Activated naive CD4-positive, alpha-beta T cell treated with anti-CD3 and anti-CD28 coated beads, Interleukin-2, amount 50 U/mL, for 72 hours (primary cell): ENCODE measurements around the gene DCUN1D3. TPM values are rescaled to one million over a fixed set of nuclear protein-coding genes. Genes with fewer than 3 reads are reported as not detected.
"Not testable (repeated sequence)": the region's sequence is repeated elsewhere in the genome, so short reads cannot be mapped to it uniquely, and the experiment has no call there.

Source experiments
- ATAC-seq, 2 donors: fragments of 150-1000 bp; cut with Tn5 transposase; 2 replicates each; pipeline ENCODE4 v1.10.0; 2021; ENCODE audit warnings: mild to moderate bottlenecking in 2 of 2, moderate library complexity in 2 of 2
- DNase-seq, 2 donors: peaks; one replicate each; pipeline ENCODE4 v3.0.0; 2021 to 2022; ENCODE audit warnings: low spot score in 2 of 2
- H3K27ac Mint-ChIP-seq, 2 donors: one replicate each; pipeline ENCODE4 v1.8.0; 2022; ENCODE audit warnings: mild to moderate bottlenecking in 2 of 2, mixed read lengths in 2 of 2
- H3K36me3 Mint-ChIP-seq, 2 donors: one replicate each; pipeline ENCODE4 v1.8.0; 2022; ENCODE audit warnings: mixed read lengths in 2 of 2
- H3K9me3 Mint-ChIP-seq, 2 donors: one replicate each; pipeline ENCODE4 v1.8.0; 2022; ENCODE audit warnings: mixed read lengths in 2 of 2
- total RNA-seq, 2 donors: library from RNA; stranded (reverse); gene quantifications; one replicate each; pipeline ENCODE4 v1.2.3, GENCODE V29; 2022

DCUN1D3 gene
- total RNA-seq, 2 donors from 2014 or later = 4.2 to 10.9 TPM

- ATAC-seq (no peak), DNase-seq (no peak)
- no peaks in the 10 kb centered on the region for H3K9me3 Mint-ChIP-seq
- H3K27ac Mint-ChIP-seq = peak overlapping the region in 1 of 2 donors; percentile 68
- peaks cover 10 to 11% of the 10 kb centered on the region in 2 donors for H3K36me3 Mint-ChIP-seq
These were observed 37.8 kb downstream of the DCUN1D3 start for GRCh38 chr16:20862162-20862960.

- not testable (repeated sequence) for ATAC-seq, H3K9me3 Mint-ChIP-seq, DNase-seq, H3K27ac Mint-ChIP-seq
- peaks cover 6 to 10% of the 10 kb centered on the region in 2 donors for H3K36me3 Mint-ChIP-seq
These were observed 39.2 kb downstream of the DCUN1D3 start for GRCh38 chr16:20860995-20861394.

GRCh38 chr16:20860361-20860760, 39.8 kb downstream of the DCUN1D3 start:
- ATAC-seq = no peak
- H3K36me3 Mint-ChIP-seq = peaks cover 7 to 12% of the 10 kb centered on the region in 2 donors
- DNase-seq = no peak
- no peaks in the 10 kb centered on the region for H3K9me3 Mint-ChIP-seq
- H3K27ac Mint-ChIP-seq = no peak overlapping the region

DNA sequence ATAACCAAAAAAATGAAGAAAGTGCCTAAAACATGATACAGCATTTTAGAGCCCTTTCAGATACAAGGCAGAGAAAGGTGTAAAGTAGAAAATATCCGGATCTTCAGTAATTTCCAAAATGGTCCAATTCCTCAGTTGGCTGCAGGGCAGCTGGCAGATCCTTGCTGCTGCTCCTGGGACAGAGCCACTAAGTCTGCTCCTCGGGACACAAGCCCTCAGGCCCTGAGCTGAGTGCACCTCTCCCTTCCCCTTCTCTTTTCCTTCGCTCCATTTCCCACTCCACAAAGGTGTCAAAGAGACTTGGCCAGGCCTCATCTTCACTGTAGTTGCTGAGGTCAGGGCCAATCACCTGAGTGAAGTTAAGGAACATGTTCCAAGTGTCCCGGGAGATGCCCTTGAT, 40.5 kb downstream of the DCUN1D3 start:
- no peak for DNase-seq
- peak overlapping the region in 1 of 2 donors; percentile 5 for H3K27ac Mint-ChIP-seq
- no peaks in the 10 kb centered on the region for H3K9me3 Mint-ChIP-seq
- ATAC-seq = no peak
- peaks cover 12 to 17% of the 10 kb centered on the region in 2 donors for H3K36me3 Mint-ChIP-seq

DNA sequence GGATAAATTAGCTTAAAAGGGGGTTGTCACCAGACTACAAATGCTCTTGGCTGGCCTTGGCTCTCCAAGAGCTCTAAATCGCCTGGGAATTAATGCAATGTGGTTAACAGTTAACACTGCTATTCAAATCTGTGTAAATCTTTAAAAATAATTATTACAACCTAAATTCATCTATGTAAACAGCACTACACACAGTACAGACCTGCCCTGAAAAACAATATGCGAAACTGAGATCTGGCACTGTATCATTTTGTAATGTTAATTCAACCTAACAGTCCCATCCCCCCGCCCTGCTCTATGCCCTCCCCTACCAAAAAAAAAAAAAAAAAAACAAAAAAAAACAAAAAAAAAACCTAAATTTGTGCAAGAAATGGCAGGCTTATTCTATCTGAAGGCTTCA, 40.9 kb downstream of the DCUN1D3 start:
- DNase-seq (no peak), ATAC-seq (no peak)
- no peak overlapping the region for H3K27ac Mint-ChIP-seq
- H3K36me3 Mint-ChIP-seq = peaks cover 12 to 13% of the 10 kb centered on the region in 2 donors
- no peaks in the 10 kb centered on the region for H3K9me3 Mint-ChIP-seq

DNA sequence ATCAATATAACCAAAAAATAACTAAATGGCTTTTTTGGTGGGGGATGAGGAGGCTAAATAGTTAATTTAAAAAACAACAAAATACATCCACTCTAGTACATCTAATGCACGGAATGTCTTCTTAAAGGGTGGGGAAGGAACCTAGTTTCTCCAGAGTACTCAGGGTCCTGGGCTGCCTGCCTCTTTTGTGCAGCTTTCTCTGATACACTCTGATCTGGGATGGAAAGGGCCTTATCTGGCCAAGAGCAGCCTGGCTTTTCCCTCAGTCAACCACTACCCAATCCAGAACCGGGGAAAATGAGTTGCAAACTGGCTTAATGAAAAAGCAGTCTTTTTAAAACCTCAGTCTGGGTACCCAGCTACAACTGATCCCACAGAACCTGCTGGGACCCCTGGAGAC, 42.9 kb downstream of the DCUN1D3 start:
- Mint-ChIP-seq H3K9me3 (no peaks in the 10 kb centered on the region), H3K27ac (no peak overlapping the region), H3K36me3 (peaks cover 11 to 12% of the 10 kb centered on the region in 2 donors)
- no peak for ATAC-seq
- DNase-seq = no peak

GRCh38 chr16:20854963-20855362, 45.2 kb downstream of the DCUN1D3 start:
- ATAC-seq (no peak), DNase-seq (no peak)
- Mint-ChIP-seq H3K36me3 (peaks cover 7 to 11% of the 10 kb centered on the region in 2 donors), H3K27ac (peak overlapping the region in 1 of 2 donors; percentile 9), H3K9me3 (no peaks in the 10 kb centered on the region)

DNA sequence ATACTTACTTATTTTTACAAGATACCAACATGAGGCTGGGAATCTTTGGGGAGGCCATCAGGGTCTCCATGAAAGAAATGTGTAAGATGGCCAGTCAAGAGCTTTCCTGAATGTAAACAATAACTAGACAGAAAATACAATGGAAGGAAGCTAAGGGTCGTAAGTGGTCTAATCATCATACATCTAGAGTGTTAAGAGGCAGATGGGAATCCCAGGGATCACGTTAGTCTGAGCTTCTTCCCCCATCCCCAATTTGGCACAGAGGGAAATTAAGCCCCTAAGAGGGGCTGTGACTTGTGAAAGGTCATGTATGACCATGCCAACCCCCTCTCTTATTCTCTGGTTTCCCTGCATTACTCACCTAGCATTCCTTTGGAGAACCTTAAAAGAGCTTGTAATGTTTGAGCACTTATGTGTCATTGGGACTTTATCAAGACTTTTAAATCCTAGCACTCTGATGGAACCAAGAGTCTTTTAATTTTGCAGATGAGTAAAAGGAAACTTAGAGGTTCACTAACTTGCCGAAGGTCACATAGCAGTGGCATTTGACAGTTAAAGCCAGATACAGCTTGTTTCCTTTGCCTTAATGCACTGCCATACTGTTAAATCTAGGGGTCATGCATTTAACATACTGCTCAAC, 46.1 kb downstream of the DCUN1D3 start:
- DNase-seq (no peak), ATAC-seq (no peak)
- H3K36me3 Mint-ChIP-seq = peaks cover 7% of the 10 kb centered on the region in 2 donors
- peak overlapping the region in 1 of 2 donors; percentile 35 for H3K27ac Mint-ChIP-seq
- H3K9me3 Mint-ChIP-seq = no peaks in the 10 kb centered on the region

DNA sequence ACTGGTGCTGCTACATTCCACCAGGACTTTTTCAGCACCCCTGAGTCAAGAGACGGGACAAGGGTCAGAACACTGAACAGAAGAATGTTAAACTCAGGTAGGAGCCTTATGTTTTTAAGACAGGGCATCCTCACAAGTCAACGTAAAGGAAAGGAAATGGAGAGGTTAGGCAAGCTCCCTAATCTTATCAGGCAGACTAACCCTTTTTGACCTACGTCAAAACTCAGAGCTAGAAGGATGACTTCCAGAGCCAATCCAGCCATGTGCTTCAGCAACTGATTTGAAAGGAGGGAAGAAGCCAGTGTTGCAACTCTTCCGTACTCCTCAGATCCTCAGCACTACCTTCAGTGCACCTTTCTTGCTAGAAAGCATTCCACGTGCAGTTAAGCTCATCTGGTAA, 47.0 kb downstream of the DCUN1D3 start:
- no peak for DNase-seq
- Mint-ChIP-seq H3K36me3 (peaks cover 7% of the 10 kb centered on the region in 2 donors), H3K27ac (no peak overlapping the region), H3K9me3 (no peaks in the 10 kb centered on the region)
- ATAC-seq = no peak

DNA sequence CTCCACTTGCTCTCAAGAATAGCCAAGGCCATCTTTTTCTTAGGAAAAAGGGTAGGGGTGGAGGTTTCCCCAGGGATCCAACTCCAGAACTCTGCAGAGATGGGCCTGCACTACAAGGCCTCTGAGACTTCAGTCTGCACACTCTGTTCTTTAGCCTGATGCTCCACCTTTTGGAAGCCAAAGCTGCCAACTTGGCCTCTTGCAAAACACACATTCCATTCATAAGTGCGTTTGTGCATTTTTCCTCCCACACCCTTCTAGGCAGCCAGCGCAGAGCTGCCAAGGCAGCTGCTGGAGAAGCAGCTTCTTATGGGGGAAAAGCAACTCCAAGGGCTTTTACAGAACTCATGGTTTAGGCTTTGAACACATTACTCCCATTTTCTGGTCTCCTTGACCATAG, 48.6 kb downstream of the DCUN1D3 start:
- H3K27ac Mint-ChIP-seq = no peak overlapping the region
- H3K36me3 Mint-ChIP-seq = peaks cover 7% of the 10 kb centered on the region in 2 donors
- no peak for ATAC-seq
- no peak for DNase-seq
- no peaks in the 10 kb centered on the region for H3K9me3 Mint-ChIP-seq

- DNase-seq (no peak), ATAC-seq (no peak)
- no peaks in the 10 kb centered on the region for H3K9me3 Mint-ChIP-seq
- H3K36me3 Mint-ChIP-seq = peaks cover 7% of the 10 kb centered on the region in 2 donors
- no peak overlapping the region for H3K27ac Mint-ChIP-seq
These were observed 49.2 kb downstream of the DCUN1D3 start for GRCh38 chr16:20850981-20851380.

- ATAC-seq (peak; percentile 36 to 44), DNase-seq (peak; percentile 60 to 72)
- Mint-ChIP-seq H3K27ac (no peak overlapping the region), H3K36me3 (peaks cover 0 to 10% of the 10 kb centered on the region in 2 donors), H3K9me3 (no peaks in the 10 kb centered on the region)
These were observed 50.4 kb downstream of the DCUN1D3 start for GRCh38 chr16:20849589-20850390.

- DNase-seq (no peak), ATAC-seq (no peak)
- peaks cover 0 to 11% of the 10 kb centered on the region in 2 donors for H3K36me3 Mint-ChIP-seq
- no peaks in the 10 kb centered on the region for H3K9me3 Mint-ChIP-seq
- H3K27ac Mint-ChIP-seq = no peak overlapping the region
These were observed 52.6 kb downstream of the DCUN1D3 start for GRCh38 chr16:20847550-20847949.

DNA sequence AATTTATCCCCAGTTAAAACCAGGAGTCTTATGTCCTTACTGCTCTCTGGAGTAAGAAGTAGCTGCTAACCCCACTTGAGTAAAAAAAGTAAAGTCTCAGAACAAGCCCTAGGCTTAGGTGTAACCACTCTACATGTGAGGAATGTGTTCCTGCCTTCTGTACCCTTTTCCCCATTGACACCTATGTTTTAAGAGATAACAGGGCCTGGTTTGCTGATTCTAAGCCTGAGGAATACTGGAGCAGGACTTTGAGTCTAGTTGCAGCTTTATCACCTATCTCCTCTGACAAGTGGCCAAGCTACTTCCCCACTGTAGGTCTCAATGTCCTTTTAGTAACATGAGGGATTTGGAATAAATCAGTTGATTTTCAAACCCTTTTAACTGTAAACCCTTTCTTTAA, 53.6 kb downstream of the DCUN1D3 start:
- Mint-ChIP-seq H3K27ac (no peak overlapping the region), H3K36me3 (peaks cover 0 to 11% of the 10 kb centered on the region in 2 donors), H3K9me3 (no peaks in the 10 kb centered on the region)
- ATAC-seq = no peak
- no peak for DNase-seq

DNA sequence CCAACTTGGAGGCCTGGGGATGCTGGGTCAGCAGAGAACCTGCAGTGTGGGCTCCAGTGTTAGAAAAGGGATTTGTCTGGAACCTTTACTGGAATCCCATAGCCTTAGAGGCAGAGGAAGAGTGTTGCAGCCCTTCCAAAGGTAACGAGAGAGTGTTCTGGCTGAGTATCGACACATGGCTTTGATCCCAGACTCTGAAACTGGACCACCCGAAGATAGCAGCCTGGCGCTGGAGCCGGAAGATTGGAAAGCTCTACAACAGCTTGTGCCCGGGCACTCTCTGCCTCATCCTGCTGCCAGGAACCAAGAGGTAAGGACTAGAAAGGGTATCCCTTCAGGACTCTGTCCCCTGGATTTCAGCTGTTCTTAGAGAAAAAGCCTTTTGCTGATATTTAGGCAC, 54.1 kb downstream of the DCUN1D3 start:
- DNase-seq (no peak), ATAC-seq (no peak)
- H3K36me3 Mint-ChIP-seq = peaks cover 0 to 11% of the 10 kb centered on the region in 2 donors
- peak overlapping the region in 1 of 2 donors; percentile 12 for H3K27ac Mint-ChIP-seq
- no peaks in the 10 kb centered on the region for H3K9me3 Mint-ChIP-seq

DNA sequence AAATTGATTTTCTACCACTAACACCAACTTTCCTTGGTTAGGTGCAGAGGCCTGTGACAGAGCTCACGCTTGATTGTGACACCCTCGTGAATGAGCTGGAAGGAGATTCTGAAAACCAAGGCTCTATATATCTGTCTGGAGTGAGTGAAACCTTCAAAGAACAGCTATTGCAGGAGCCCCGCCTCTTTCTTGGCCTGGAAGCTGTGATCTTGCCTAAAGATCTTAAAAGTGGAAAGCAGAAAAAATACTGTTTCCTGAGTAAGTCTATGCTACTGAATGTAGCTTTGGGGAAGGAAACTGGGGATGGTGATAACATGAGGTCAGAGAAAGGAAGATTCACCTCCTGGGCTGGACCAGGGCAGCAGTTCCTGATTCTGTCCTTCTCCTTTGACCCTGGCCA, 55.6 kb downstream of the DCUN1D3 start:
- no peak for DNase-seq
- H3K27ac Mint-ChIP-seq = peak overlapping the region; percentile 12 to 40
- ATAC-seq = peak; percentile 58 to 64
- H3K36me3 Mint-ChIP-seq = peaks cover 0 to 17% of the 10 kb centered on the region in 2 donors
- no peaks in the 10 kb centered on the region for H3K9me3 Mint-ChIP-seq

DNA sequence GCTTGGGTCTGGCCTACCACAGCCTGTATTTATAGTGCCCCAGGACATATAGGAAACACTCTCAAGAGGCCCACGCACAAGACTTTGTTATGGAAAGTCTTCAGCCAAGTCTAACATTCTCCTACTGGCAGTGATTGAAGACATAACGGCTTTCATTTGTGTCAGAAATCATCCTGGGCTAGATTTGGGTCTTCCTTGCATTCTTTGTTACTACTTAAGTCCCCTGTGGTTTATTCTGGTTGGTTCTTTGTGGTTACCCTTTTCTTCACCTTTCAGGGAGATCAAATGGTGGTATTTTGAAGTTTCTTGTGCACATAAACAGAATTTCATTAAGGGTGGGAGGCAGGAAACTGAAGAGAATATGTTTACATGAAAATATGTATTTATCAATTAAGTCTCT, 56.1 kb downstream of the DCUN1D3 start:
- Mint-ChIP-seq H3K27ac (peak overlapping the region in 1 of 2 donors; percentile 12), H3K36me3 (peaks cover 0 to 17% of the 10 kb centered on the region in 2 donors), H3K9me3 (no peaks in the 10 kb centered on the region)
- DNase-seq = no peak
- peak in 1 of 2 donors; percentile 34 for ATAC-seq
